Sigmoid colon (tissue), 4 donors: Measurements from ENCODE around the gene GNLY.

Source experiments
- POLR2A ChIP-seq, 2 donors: fragments of 450-650 bp; IDR thresholded peaks; one replicate each; pipeline ENCODE4 v1.6.1; 2016; ENCODE audit warnings: antibody characterized with exemption in 2 of 2, mild to moderate bottlenecking in 2 of 2, moderate library complexity in 2 of 2
- POLR2AphosphoS5 ChIP-seq, 4 donors: sonication (generic); formaldehyde crosslinking; IDR thresholded peaks; one replicate each; pipeline ENCODE4 v1.6.1; 2017; ENCODE audit warnings: antibody characterized with exemption in 4 of 4
- TF ChIP-seq, protein P1 (sequence below), 4 experiments: fragments of 450-650 bp in 3 of 4; fragments of 200-600 bp in 1 of 4; IDR thresholded peaks; one replicate each; pipeline ENCODE4 v1.5.1; 2016 to 2019; ENCODE audit warnings: antibody characterized with exemption in 4 of 4, mild to moderate bottlenecking in 3 of 4, moderate library complexity in 2 of 4

DNA sequence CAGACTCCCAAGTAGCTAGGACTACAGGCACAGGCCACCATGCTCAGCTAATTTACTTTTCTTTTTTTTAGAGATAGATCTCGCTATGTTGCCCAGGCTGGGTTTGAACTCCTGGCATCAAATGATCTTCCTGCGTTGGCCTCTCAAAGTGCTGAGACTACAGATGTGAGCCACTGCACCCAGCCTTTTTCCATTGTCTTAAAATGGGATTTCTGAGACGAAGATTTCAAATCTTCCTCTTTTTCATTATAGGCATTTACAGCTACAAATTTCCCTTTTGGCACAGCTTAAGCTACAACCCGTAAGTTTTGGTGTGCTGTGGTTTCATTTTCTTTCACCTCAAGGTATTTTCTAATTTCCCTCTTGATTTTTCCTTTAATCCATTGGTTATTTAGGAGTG, 8.6 kb downstream of the GNLY start:
- TF ChIP-seq, protein P1, sequence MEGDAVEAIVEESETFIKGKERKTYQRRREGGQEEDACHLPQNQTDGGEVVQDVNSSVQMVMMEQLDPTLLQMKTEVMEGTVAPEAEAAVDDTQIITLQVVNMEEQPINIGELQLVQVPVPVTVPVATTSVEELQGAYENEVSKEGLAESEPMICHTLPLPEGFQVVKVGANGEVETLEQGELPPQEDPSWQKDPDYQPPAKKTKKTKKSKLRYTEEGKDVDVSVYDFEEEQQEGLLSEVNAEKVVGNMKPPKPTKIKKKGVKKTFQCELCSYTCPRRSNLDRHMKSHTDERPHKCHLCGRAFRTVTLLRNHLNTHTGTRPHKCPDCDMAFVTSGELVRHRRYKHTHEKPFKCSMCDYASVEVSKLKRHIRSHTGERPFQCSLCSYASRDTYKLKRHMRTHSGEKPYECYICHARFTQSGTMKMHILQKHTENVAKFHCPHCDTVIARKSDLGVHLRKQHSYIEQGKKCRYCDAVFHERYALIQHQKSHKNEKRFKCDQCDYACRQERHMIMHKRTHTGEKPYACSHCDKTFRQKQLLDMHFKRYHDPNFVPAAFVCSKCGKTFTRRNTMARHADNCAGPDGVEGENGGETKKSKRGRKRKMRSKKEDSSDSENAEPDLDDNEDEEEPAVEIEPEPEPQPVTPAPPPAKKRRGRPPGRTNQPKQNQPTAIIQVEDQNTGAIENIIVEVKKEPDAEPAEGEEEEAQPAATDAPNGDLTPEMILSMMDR (IDR thresholded peaks at IDR 0.05): no peak
- TF ChIP-seq POLR2A (IDR thresholded peaks at IDR 0.05) (no peak), POLR2AphosphoS5 (IDR thresholded peaks at IDR 0.05) (no peak)
